Fibroblast of lung (primary cell): ENCODE results near the gene ATP13A2.
"Not testable (repeated sequence)": the region's sequence is repeated elsewhere in the genome, so short reads cannot be mapped to it uniquely, and the experiment has no call there.

Experiments
- CTCF ChIP-seq, 2 donors: IDR thresholded peaks in 1 of 2; conservative IDR thresholded peaks in 1 of 2; 1 replicate in 1 of 2; 2 replicates in 1 of 2; pipeline ENCODE4 v1.5.1; 2011 to 2012; ENCODE audit warnings: low read length in 2 of 2, control low read depth in 1 of 2, inconsistent platforms in 1 of 2, low read depth in 1 of 2, mild to moderate bottlenecking in 1 of 2
- EZH2 ChIP-seq: IDR thresholded peaks from 2 replicates; pipeline ENCODE4 v1.5.1; 2012; ENCODE audit warnings: low read length, control low read depth, mild to moderate bottlenecking; ENCODE audit errors: missing control alignments

GRCh38 chr1:16946185-16946584 is 65.5 kb downstream of the ATP13A2 start:
- TF ChIP-seq CTCF (conservative IDR thresholded peaks at IDR 0.05 in 1 of 2, IDR thresholded peaks at IDR 0.05 in 1 of 2; ENCODE audit: low read depth in 1 of 2, low read length in 2 of 2); EZH2: not testable (repeated sequence)
